Spleen (tissue), 7 donors: Measurements from ENCODE around the gene C7orf57.

Source experiments
- POLR2A ChIP-seq, 3 donors: fragments of 450-650 bp; IDR thresholded peaks; one replicate each; pipeline ENCODE4 v1.5.1; 2017; ENCODE audit warnings: antibody characterized with exemption in 3 of 3, mild to moderate bottlenecking in 1 of 3
- TF ChIP-seq, protein P1 (sequence below), 11 experiments: fragments of 200-600 bp in 7 of 11; fragments of 450-650 bp in 4 of 11; sonication (generic) in 4 of 11; IDR thresholded peaks in 8 of 11; conservative IDR thresholded peaks in 3 of 11; 1 replicate in 7 of 11; 2 replicates in 4 of 11; pipeline versions ENCODE4 v1.4.0 to v1.8.0; 2016 to 2021; ENCODE audit warnings: antibody characterized with exemption in 11 of 11, inconsistent platforms in 4 of 11, mild to moderate bottlenecking in 1 of 11
- donor health status: DM: no; HTN: no; CAD: no; lungs with moderate emphysema.
- donor health status: DM: no; HTN: no; CAD: no.
- donor health status: DM: no; HTN: no; CAD: no.

- TF ChIP-seq, protein P1, sequence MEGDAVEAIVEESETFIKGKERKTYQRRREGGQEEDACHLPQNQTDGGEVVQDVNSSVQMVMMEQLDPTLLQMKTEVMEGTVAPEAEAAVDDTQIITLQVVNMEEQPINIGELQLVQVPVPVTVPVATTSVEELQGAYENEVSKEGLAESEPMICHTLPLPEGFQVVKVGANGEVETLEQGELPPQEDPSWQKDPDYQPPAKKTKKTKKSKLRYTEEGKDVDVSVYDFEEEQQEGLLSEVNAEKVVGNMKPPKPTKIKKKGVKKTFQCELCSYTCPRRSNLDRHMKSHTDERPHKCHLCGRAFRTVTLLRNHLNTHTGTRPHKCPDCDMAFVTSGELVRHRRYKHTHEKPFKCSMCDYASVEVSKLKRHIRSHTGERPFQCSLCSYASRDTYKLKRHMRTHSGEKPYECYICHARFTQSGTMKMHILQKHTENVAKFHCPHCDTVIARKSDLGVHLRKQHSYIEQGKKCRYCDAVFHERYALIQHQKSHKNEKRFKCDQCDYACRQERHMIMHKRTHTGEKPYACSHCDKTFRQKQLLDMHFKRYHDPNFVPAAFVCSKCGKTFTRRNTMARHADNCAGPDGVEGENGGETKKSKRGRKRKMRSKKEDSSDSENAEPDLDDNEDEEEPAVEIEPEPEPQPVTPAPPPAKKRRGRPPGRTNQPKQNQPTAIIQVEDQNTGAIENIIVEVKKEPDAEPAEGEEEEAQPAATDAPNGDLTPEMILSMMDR (IDR thresholded peaks at IDR 0.05 in 8 of 11, conservative IDR thresholded peaks at IDR 0.05 in 3 of 11), result no peak
- TF ChIP-seq POLR2A (IDR thresholded peaks at IDR 0.05), result no peak
These were observed 32.1 kb downstream of the C7orf57 start for GRCh38 chr7:48067475-48067874.
